Lower leg skin (tissue), 3 donors: ENCODE results near the gene OGFRL1.

Experiments
- POLR2A ChIP-seq, 2 donors: fragments of 450-650 bp; IDR thresholded peaks; one replicate each; pipeline ENCODE4 v1.6.1; 2016 to 2017; ENCODE audit warnings: antibody characterized with exemption in 2 of 2, mild to moderate bottlenecking in 1 of 2, moderate library complexity in 1 of 2
- TF ChIP-seq, protein P1 (sequence below), 3 donors: fragments of 450-650 bp; IDR thresholded peaks; one replicate each; pipeline ENCODE4 v1.5.1; 2016; ENCODE audit warnings: antibody characterized with exemption in 3 of 3, mild to moderate bottlenecking in 3 of 3, moderate library complexity in 2 of 3

GRCh38 chr6:71320041-71320440, 31.4 kb downstream of the OGFRL1 start:
- TF ChIP-seq, protein P1, sequence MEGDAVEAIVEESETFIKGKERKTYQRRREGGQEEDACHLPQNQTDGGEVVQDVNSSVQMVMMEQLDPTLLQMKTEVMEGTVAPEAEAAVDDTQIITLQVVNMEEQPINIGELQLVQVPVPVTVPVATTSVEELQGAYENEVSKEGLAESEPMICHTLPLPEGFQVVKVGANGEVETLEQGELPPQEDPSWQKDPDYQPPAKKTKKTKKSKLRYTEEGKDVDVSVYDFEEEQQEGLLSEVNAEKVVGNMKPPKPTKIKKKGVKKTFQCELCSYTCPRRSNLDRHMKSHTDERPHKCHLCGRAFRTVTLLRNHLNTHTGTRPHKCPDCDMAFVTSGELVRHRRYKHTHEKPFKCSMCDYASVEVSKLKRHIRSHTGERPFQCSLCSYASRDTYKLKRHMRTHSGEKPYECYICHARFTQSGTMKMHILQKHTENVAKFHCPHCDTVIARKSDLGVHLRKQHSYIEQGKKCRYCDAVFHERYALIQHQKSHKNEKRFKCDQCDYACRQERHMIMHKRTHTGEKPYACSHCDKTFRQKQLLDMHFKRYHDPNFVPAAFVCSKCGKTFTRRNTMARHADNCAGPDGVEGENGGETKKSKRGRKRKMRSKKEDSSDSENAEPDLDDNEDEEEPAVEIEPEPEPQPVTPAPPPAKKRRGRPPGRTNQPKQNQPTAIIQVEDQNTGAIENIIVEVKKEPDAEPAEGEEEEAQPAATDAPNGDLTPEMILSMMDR (IDR thresholded peaks at IDR 0.05) = no peak
- no peak for TF ChIP-seq POLR2A (IDR thresholded peaks at IDR 0.05)
